Measurements from ENCODE around the gene RIBC2.

DNA sequence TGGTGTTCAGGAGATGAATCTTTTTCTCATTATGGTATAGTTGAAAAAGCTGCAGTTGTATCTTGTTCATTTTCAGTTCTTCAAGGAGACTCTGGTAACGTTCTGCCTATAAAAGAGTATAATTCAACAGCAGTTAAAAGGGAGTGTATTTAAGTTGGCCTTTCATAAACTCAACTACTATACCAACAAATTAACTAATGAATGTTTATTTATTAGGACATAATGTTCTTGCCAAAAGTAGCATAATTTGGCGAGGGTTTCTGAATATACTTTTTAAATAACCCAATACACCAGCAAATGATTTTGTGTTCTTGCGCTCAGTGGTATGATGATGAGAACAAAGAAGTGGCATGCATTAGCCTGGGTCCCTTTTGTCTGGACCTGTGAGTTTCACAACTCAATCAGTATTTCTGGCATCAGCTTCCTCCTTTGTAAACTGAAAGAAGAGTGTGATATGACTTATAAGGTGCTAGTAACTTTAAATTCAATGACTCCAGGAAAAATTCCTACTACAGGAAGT lies 11.0 kb upstream of the RIBC2 start:
- TF ChIP-seq POLR2A (IDR thresholded peaks at IDR 0.05) (no peak), POLR2AphosphoS5 (IDR thresholded peaks at IDR 0.05) (peak; percentile 51)
- TF ChIP-seq, protein P1, sequence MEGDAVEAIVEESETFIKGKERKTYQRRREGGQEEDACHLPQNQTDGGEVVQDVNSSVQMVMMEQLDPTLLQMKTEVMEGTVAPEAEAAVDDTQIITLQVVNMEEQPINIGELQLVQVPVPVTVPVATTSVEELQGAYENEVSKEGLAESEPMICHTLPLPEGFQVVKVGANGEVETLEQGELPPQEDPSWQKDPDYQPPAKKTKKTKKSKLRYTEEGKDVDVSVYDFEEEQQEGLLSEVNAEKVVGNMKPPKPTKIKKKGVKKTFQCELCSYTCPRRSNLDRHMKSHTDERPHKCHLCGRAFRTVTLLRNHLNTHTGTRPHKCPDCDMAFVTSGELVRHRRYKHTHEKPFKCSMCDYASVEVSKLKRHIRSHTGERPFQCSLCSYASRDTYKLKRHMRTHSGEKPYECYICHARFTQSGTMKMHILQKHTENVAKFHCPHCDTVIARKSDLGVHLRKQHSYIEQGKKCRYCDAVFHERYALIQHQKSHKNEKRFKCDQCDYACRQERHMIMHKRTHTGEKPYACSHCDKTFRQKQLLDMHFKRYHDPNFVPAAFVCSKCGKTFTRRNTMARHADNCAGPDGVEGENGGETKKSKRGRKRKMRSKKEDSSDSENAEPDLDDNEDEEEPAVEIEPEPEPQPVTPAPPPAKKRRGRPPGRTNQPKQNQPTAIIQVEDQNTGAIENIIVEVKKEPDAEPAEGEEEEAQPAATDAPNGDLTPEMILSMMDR (IDR thresholded peaks at IDR 0.05): no peak
